Prostate gland (tissue), 2 donors: ENCODE data around the gene BRF1. TPM values are rescaled to one million over a fixed set of nuclear protein-coding genes. Genes with fewer than 3 reads are reported as not detected.

Experiments used
- DNase-seq: peaks from one replicate; pipeline ENCODE4 v3.0.0-alpha.2; 2019; ENCODE audit warnings: low spot score
- H3K27ac ChIP-seq, 2 donors: fragments of 200-600 bp; sonication (generic); 2 replicates each; pipeline ENCODE4 v1.5.1; 2017 to 2019
- H3K27me3 ChIP-seq: fragments of 200-600 bp; sonication (generic); replicated peaks from 2 replicates; pipeline ENCODE4 v1.5.1; 2019; ENCODE audit not compliant: insufficient read depth
- H3K36me3 ChIP-seq, 2 donors: fragments of 200-600 bp; sonication (generic); 1 replicate in 1 of 2; 2 replicates in 1 of 2; pipeline versions ENCODE4 v1.5.1 to v1.8.1; 2017 to 2019
- H3K4me1 ChIP-seq: fragments of 200-600 bp; sonication (generic); replicated peaks from 2 replicates; pipeline ENCODE4 v1.5.1; 2019
- H3K4me3 ChIP-seq, 2 donors: fragments of 200-600 bp; sonication (generic); 2 replicates each; pipeline ENCODE4 v1.5.1; 2017 to 2019
- H3K9me3 ChIP-seq: fragments of 200-600 bp; sonication (generic); 2 replicates; pipeline ENCODE4 v1.5.1; 2017
- POLR2A ChIP-seq: fragments of 450-650 bp; IDR thresholded peaks from one replicate; pipeline ENCODE4 v1.6.1; 2016; ENCODE audit warnings: antibody characterized with exemption, mild to moderate bottlenecking
- POLR2AphosphoS5 ChIP-seq: sonication (generic); formaldehyde crosslinking; IDR thresholded peaks from one replicate; pipeline ENCODE4 v1.6.1; 2017; ENCODE audit warnings: antibody characterized with exemption
- WGBS: methylation state at CpG from one replicate; pipeline ENCODE4 v1.1.5; 2018; 5-methylcytosine and 5-hydroxymethylcytosine counted together
- intact Hi-C: fragments of 100-400 bp; cut with DNase I; formaldehyde crosslinking; loops from one replicate; pipeline ENCODE4 v1.14.2; 2022
- total RNA-seq, 2 donors: library from RNA; depleted of rRNA; stranded (reverse); fragments of >200 nt; gene quantifications; one replicate each; pipeline ENCODE4 v1.1.0, GENCODE V29; 2016
- TF ChIP-seq, protein P1 (sequence below), 4 experiments: fragments of 200-600 bp in 2 of 4; fragments of 450-650 bp in 2 of 4; sonication (generic) in 2 of 4; IDR thresholded peaks; 1 replicate in 3 of 4; 2 replicates in 1 of 4; pipeline ENCODE4 v1.5.1; 2016 to 2019; ENCODE audit warnings: antibody characterized with exemption in 4 of 4, mild to moderate bottlenecking in 2 of 4, moderate library complexity in 2 of 4

BRF1 gene
- total RNA-seq, 2 donors from 2014 or later = 64.9 to 88.9 TPM

DNA sequence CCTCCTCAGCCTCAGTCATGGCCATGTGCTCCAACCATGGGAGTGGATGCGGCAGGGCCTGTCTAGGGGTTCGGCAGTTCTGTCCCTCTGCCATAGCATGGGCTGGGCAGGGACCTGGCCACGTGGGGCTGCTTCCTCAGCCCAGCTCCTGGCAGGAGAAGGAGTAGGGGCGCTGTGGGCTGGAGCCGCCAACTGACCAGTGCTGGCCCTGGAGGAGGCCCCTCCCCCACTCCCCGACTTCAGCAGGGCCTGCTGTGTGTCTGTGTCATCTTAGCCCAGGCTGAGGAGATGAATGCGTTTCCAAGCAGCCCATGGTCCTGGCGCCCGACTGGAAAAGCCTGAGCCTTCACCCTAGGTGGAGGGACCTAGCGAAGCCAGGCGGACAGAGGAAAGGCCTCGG, 11.0 kb upstream of the BRF1 start:
- H3K27me3 ChIP-seq = no peaks in the 10 kb centered on the region
- H3K9me3 ChIP-seq = no peaks in the 10 kb centered on the region
- WGBS = 79% methylated on average over 12 of the region's 12 CpGs
- no peaks in the 10 kb centered on the region for H3K36me3 ChIP-seq
- no peak for TF ChIP-seq POLR2A
- TF ChIP-seq, protein P1, sequence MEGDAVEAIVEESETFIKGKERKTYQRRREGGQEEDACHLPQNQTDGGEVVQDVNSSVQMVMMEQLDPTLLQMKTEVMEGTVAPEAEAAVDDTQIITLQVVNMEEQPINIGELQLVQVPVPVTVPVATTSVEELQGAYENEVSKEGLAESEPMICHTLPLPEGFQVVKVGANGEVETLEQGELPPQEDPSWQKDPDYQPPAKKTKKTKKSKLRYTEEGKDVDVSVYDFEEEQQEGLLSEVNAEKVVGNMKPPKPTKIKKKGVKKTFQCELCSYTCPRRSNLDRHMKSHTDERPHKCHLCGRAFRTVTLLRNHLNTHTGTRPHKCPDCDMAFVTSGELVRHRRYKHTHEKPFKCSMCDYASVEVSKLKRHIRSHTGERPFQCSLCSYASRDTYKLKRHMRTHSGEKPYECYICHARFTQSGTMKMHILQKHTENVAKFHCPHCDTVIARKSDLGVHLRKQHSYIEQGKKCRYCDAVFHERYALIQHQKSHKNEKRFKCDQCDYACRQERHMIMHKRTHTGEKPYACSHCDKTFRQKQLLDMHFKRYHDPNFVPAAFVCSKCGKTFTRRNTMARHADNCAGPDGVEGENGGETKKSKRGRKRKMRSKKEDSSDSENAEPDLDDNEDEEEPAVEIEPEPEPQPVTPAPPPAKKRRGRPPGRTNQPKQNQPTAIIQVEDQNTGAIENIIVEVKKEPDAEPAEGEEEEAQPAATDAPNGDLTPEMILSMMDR (IDR thresholded peaks at IDR 0.05) = no peak
- H3K27ac ChIP-seq = no peak overlapping the region
- intact Hi-C loops = no loop called here
- H3K4me3 ChIP-seq = no peak overlapping the region
- H3K4me1 ChIP-seq = peaks cover 7% of the 10 kb centered on the region
- DNase-seq = no peak

DNA sequence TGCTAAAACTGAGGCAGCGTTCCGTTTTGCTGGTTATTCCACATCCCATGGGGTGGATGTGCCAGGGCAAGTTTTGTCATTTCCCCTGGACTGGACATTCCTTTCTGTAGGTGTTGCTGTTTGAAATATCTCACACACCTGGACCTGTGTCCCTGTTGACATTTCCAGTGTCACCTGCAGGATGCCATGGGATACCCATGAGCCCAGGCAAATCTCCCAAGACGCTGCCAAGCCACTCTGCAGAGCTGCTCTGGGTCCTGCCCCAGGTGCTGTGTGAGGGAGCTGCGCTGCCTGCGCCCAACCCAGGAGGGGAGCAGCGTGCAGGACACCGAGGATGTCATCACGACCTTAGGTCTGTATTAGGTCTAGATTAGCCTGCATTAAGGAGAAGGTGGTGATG, 8.6 kb upstream of the BRF1 start:
- DNase-seq = no peak
- Histone ChIP-seq H3K4me1 (no peaks in the 10 kb centered on the region), H3K27me3 (no peaks in the 10 kb centered on the region), H3K4me3 (no peak overlapping the region), H3K27ac (no peak overlapping the region), H3K36me3 (no peaks in the 10 kb centered on the region), H3K9me3 (no peaks in the 10 kb centered on the region)
- TF ChIP-seq POLR2AphosphoS5 (no peak), POLR2A (no peak)
- TF ChIP-seq, protein P1 (IDR thresholded peaks at IDR 0.05) = no peak
- intact Hi-C loops = no loop called here
- WGBS = 70% methylated on average over 8 of the region's 8 CpGs

DNA sequence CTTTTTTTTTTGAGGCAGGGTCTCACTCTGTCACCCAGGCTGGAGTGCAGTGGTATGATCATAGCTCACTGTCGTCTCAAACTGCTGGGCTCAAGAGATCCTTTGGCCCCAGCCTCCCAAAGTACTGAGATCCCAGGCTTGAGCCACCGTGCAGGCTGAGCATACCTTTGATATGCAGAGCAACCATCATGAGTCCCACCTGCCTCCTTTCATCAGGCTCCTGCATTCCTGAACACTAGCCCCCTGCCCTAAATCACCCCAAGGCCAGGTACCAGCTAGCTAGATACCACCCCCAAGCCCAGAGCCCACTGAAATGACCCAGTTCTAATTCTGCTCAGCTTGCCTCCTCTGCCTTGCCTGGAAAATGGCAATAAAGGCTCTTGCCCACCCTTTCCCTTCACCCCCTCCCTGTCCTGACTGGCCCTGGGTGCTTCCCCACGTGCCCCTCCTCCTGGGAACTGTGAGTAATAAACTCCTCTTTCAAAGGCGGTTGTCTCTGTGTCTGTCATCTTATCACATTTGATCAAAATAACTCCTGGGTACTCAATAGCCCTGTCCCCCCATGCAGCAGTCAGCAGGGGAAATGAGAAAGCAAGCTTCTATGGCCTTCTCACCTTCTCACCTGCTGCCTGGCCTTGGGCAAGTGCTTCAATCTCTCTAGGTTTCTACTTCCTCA, 6.4 kb upstream of the BRF1 start:
- WGBS = 74% methylated on average over 4 of the region's 4 CpGs
- TF ChIP-seq POLR2A = no peak
- TF ChIP-seq, protein P1 (IDR thresholded peaks at IDR 0.05) = no peak
- no peak for DNase-seq

DNA sequence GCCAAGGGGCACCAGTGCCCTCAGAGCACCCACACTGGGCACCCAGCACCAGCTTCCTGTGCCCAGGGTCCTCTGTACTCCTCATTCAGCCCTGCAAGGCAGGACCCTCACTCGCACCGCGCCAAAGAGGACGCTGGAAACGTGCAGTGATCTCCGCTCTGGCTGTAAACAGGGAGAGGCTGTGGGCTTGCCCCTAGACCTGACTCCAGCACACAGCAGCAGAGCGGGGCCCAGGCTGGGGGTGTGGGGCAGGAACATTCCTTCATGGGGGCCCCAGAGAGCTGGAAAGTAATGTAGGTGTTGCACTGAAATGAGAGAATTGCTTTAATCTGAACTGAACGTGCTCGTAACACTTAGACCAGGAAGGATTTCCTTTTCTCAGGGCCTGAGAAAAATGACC, 5.0 kb upstream of the BRF1 start:
- H3K27ac ChIP-seq = no peak overlapping the region
- DNase-seq = no peak

More for the DNA sequence above, 6.4 kb upstream of the BRF1 start:
- H3K4me3 ChIP-seq = no peak overlapping the region
- no peaks in the 10 kb centered on the region for H3K9me3 ChIP-seq
- H3K36me3 ChIP-seq = no peaks in the 10 kb centered on the region
- intact Hi-C loops = no loop called here
- no peaks in the 10 kb centered on the region for H3K4me1 ChIP-seq
- H3K27me3 ChIP-seq = no peaks in the 10 kb centered on the region
- no peak overlapping the region for H3K27ac ChIP-seq

DNA sequence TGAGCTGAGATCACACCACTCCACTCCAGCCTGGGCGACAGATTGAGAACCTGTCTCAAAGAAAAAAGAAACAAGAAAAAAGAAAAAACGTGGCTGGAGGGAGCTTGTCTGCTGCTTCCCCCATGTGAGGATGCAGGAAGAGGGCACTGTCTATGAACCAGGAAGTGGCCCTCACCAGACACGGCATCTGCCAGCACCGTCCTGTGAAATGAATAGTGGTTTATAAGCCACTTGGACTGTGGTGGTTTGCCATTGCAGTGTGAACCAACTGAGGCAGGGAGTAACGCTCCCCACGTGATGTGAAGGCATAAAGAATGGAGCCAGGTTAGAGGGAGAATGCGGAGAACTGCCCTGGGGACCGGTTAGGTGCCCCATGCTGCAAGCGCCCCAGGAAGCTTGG, 4.5 kb upstream of the BRF1 start:
- no peak overlapping the region for H3K27ac ChIP-seq
- TF ChIP-seq, protein P1 (IDR thresholded peaks at IDR 0.05) = no peak
- intact Hi-C loops = no loop called here
- 72% methylated on average over 9 of the region's 9 CpGs for WGBS
- no peak overlapping the region for H3K4me3 ChIP-seq
- no peaks in the 10 kb centered on the region for H3K36me3 ChIP-seq
- H3K4me1 ChIP-seq = no peaks in the 10 kb centered on the region
- no peak for DNase-seq
- no peaks in the 10 kb centered on the region for H3K9me3 ChIP-seq
- H3K27me3 ChIP-seq = no peaks in the 10 kb centered on the region

More for the DNA sequence above, 5.0 kb upstream of the BRF1 start:
- WGBS = 68% methylated on average over 9 of the region's 9 CpGs
- Histone ChIP-seq H3K4me3 (no peak overlapping the region), H3K36me3 (no peaks in the 10 kb centered on the region), H3K27me3 (no peaks in the 10 kb centered on the region), H3K9me3 (no peaks in the 10 kb centered on the region), H3K4me1 (no peaks in the 10 kb centered on the region)
- TF ChIP-seq, protein P1 (IDR thresholded peaks at IDR 0.05) = no peak
- no peak for TF ChIP-seq POLR2A
- no peak for TF ChIP-seq POLR2AphosphoS5
- intact Hi-C loops = no loop called here
